Measurements from ENCODE around the gene CENPX. TPM values are rescaled to one million over a fixed set of nuclear protein-coding genes. Genes with fewer than 3 reads are reported as not detected.

Gene CENPX
- total RNA-seq, 1 donor from 2014 or later = 26.3 TPM

GRCh38 chr17:82047914-82048570, 25.4 kb upstream of the CENPX start:
- no peak overlapping the region for H3K27ac ChIP-seq (replicated peaks)
- intact Hi-C loops (cut with micrococcal nuclease) = no loop called here
- DNase-seq = no peak
- H3K4me3 ChIP-seq = no peak overlapping the region
- no peaks in the 10 kb centered on the region for H3K27me3 ChIP-seq (ENCODE audit: low read depth)
- no peaks in the 10 kb centered on the region for H3K9me3 ChIP-seq (replicated peaks)
- TF ChIP-seq, protein P1, sequence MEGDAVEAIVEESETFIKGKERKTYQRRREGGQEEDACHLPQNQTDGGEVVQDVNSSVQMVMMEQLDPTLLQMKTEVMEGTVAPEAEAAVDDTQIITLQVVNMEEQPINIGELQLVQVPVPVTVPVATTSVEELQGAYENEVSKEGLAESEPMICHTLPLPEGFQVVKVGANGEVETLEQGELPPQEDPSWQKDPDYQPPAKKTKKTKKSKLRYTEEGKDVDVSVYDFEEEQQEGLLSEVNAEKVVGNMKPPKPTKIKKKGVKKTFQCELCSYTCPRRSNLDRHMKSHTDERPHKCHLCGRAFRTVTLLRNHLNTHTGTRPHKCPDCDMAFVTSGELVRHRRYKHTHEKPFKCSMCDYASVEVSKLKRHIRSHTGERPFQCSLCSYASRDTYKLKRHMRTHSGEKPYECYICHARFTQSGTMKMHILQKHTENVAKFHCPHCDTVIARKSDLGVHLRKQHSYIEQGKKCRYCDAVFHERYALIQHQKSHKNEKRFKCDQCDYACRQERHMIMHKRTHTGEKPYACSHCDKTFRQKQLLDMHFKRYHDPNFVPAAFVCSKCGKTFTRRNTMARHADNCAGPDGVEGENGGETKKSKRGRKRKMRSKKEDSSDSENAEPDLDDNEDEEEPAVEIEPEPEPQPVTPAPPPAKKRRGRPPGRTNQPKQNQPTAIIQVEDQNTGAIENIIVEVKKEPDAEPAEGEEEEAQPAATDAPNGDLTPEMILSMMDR (IDR thresholded peaks at IDR 0.05; ENCODE audit: borderline replicate concordance) = no peak
- H3K4me1 ChIP-seq = peaks cover 32% of the 10 kb centered on the region
- peaks cover 34% of the 10 kb centered on the region for H3K36me3 ChIP-seq

DNA sequence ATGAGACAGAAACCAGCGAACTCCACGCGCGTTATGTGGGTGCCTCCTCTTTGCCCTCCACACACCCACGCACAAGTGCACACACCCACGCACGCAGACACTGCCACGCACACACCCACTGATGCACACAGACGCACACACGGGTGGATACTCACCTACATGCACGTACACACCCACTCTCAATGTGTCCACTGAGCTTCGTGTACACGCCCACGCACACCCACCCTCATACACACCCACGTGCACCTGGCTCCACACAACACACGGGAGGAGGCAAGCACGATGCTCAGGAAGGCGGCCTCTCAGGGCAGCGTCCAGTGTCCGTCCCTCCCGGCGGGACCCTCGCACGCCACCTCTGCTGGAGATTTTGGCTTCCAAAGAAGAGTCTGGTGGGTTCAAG, 24.7 kb upstream of the CENPX start:
- TF ChIP-seq, protein P1 (IDR thresholded peaks at IDR 0.05; ENCODE audit: borderline replicate concordance) = no peak
- Histone ChIP-seq H3K9me3 (replicated peaks) (no peaks in the 10 kb centered on the region), H3K27ac (replicated peaks) (no peak overlapping the region), H3K4me1 (peaks cover 25% of the 10 kb centered on the region), H3K27me3 (ENCODE audit: low read depth) (no peaks in the 10 kb centered on the region), H3K4me3 (no peak overlapping the region), H3K36me3 (peaks cover 34% of the 10 kb centered on the region)
- intact Hi-C loops (cut with micrococcal nuclease) = no loop called here
- DNase-seq = no peak

- H3K9me3 ChIP-seq (replicated peaks) = no peaks in the 10 kb centered on the region
- H3K27me3 ChIP-seq (ENCODE audit: low read depth) = no peaks in the 10 kb centered on the region
- peaks cover 34% of the 10 kb centered on the region for H3K36me3 ChIP-seq
- intact Hi-C loops (cut with micrococcal nuclease) = no loop called here
- no peak for DNase-seq
- peaks cover 21% of the 10 kb centered on the region for H3K4me1 ChIP-seq
- no peak overlapping the region for H3K27ac ChIP-seq (replicated peaks)
- TF ChIP-seq, protein P1 (IDR thresholded peaks at IDR 0.05; ENCODE audit: borderline replicate concordance) = no peak
- H3K4me3 ChIP-seq = no peak overlapping the region
Observed at GRCh38 chr17:82046903-82047302, 24.2 kb upstream of the CENPX start.

DNA sequence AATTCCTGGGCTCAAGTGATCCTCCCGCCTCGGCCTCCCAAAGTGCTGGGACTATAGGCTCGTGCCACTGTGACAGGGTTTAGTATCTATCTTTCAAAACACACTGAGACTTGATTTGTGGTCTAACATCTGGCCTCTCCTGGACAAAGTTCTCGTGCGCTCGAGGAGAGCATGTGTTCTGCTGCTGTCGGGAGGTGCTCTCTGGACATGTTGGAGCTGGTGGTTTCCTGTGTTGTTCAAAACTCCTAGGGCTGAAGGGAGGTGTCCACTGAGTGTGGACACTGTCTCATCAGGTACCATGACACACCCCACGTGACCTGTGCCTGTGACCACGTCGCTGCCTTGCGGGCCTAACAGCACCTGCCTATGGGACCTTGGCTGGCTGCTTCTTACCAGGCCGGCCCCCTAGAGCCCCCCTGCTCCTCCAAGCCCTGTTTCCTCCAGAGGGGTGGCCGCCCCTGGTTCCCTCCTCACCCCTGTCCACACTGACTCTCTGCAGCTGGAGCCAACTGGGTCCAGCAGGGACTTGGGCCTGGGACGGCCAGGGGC, 23.3 kb upstream of the CENPX start:
- Histone ChIP-seq H3K27me3 (ENCODE audit: low read depth) (no peaks in the 10 kb centered on the region), H3K27ac (replicated peaks) (no peak overlapping the region), H3K4me1 (peaks cover 18% of the 10 kb centered on the region), H3K36me3 (peaks cover 34% of the 10 kb centered on the region), H3K9me3 (replicated peaks) (no peaks in the 10 kb centered on the region), H3K4me3 (no peak overlapping the region)
- TF ChIP-seq, protein P1 (IDR thresholded peaks at IDR 0.05; ENCODE audit: borderline replicate concordance) = no peak
- DNase-seq = no peak
- intact Hi-C loops (cut with micrococcal nuclease) = no loop called here

GRCh38 chr17:82043507-82043906, 20.8 kb upstream of the CENPX start:
- Histone ChIP-seq H3K4me3 (no peak overlapping the region), H3K27me3 (ENCODE audit: low read depth) (no peaks in the 10 kb centered on the region), H3K36me3 (peaks cover 15% of the 10 kb centered on the region), H3K4me1 (no peaks in the 10 kb centered on the region), H3K9me3 (replicated peaks) (no peaks in the 10 kb centered on the region), H3K27ac (replicated peaks) (no peak overlapping the region)
- TF ChIP-seq, protein P1 (IDR thresholded peaks at IDR 0.05; ENCODE audit: borderline replicate concordance) = no peak
- no peak for DNase-seq
- intact Hi-C loops (cut with micrococcal nuclease) = no loop called here

Measured in left ventricle myocardium inferior (tissue), 1 donor.